ENCODE data around the gene RASGRP3. TPM values are rescaled to one million over a fixed set of nuclear protein-coding genes. Genes with fewer than 3 reads are reported as not detected.

Gene RASGRP3
- total and polyA plus RNA-seq, 2 of the 13 experiments (the other 11 are each of a cell fraction or from before 2014, with no cell fraction given): 0.01 TPM; not detected in 1

- TF ChIP-seq SNAPC4 (CRISPR knock-in tag; IDR thresholded peaks at IDR 0.05): peak; percentile 81; the same call in 1 of the 2 replicates
- TF ChIP-seq CHD2 (IDR thresholded peaks at IDR 0.05; ENCODE audit: low read depth, low read length): no peak
- TF ChIP-seq DRAP1 (CRISPR knock-in tag; IDR thresholded peaks at IDR 0.05): peak; percentile 67; the same call in 1 of the 2 replicates
- TF ChIP-seq ZNF710 (CRISPR knock-in tag; IDR thresholded peaks at IDR 0.05; ENCODE audit: borderline replicate concordance): no peak
- no peak; the same call in 1 of the 2 replicates for TF ChIP-seq ZNF639 (CRISPR knock-in tag; conservative IDR thresholded peaks at IDR 0.05)
- TF ChIP-seq TFE3 (CRISPR knock-in tag; IDR thresholded peaks at IDR 0.05): peak; percentile 35; the same call in 1 of the 2 replicates
- TF ChIP-seq CHCHD3 (CRISPR knock-in tag; IDR thresholded peaks at IDR 0.05): no peak
- TF ChIP-seq RELA (CRISPR knock-in tag; IDR thresholded peaks at IDR 0.05): no peak
- no peak for TF ChIP-seq CEBPZ (IDR thresholded peaks at IDR 0.05; ENCODE audit: low read length)
- TF ChIP-seq SKIL (CRISPR knock-in tag; IDR thresholded peaks at IDR 0.05; ENCODE audit: borderline replicate concordance): 0 out of 2 replicates have a peak, but pooled peaks have one; percentile 17
Measured at GRCh38 chr2:33599175-33599942, 122.9 kb downstream of the RASGRP3 start, which contains the start of gene FAM98A (continued).
